ENCODE results near the gene ZNF831. TPM values are rescaled to one million over a fixed set of nuclear protein-coding genes. Genes with fewer than 3 reads are reported as not detected.

ZNF831 gene
- total RNA-seq, 3 donors from 2014 or later (not counting 1 experiment from before 2014, with no cell fraction given) = 24.8 to 42.0 (median 40.2) TPM

DNA sequence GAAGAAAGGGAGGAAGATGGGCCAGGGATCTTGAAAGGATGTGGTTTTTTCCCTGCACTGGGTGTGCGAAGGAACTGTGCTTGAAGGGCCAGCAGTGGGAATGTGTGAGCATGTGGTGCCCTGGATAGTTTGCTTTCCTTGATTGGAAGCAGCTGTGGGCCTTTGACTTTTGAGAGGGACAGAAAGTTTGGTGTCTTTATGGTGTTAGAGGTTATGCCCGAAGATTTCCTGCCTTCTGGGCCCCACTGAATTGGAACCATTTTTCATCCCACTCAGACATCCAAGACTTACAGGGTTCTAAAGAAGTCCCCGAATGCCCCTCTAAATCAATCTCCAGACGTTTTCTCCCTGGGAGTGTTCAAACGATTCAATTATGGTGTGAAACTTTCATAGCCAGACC, 113.3 kb downstream of the ZNF831 start:
- ATAC-seq (no peak), DNase-seq (no peak)
- 53% methylated on average over 4 of the region's 5 CpGs for WGBS (ENCODE audit: insufficient coverage)
- peaks cover 21 to 22% of the 10 kb centered on the region in 2 donors for H3K4me1 Mint-ChIP-seq
- no peaks in the 10 kb centered on the region for H3K9me3 Mint-ChIP-seq
- Histone ChIP-seq H3K4me1 (ENCODE audit: control insufficient read depth, insufficient read depth, low read length) (peaks cover 13% of the 10 kb centered on the region), H3K27me3 (ENCODE audit: control insufficient read depth, insufficient read depth, low read length) (peaks cover 2% of the 10 kb centered on the region), H3K36me3 (ENCODE audit: control insufficient read depth, insufficient read depth, low read length) (no peaks in the 10 kb centered on the region), H3K27ac (ENCODE audit: low read length) (no peak overlapping the region), H3K9me3 (ENCODE audit: control insufficient read depth, insufficient read depth, low read length) (no peaks in the 10 kb centered on the region), H3K4me3 (ENCODE audit: low read length) (no peak overlapping the region)
- H3K36me3 Mint-ChIP-seq = no peaks in the 10 kb centered on the region
- TF ChIP-seq, protein P1, sequence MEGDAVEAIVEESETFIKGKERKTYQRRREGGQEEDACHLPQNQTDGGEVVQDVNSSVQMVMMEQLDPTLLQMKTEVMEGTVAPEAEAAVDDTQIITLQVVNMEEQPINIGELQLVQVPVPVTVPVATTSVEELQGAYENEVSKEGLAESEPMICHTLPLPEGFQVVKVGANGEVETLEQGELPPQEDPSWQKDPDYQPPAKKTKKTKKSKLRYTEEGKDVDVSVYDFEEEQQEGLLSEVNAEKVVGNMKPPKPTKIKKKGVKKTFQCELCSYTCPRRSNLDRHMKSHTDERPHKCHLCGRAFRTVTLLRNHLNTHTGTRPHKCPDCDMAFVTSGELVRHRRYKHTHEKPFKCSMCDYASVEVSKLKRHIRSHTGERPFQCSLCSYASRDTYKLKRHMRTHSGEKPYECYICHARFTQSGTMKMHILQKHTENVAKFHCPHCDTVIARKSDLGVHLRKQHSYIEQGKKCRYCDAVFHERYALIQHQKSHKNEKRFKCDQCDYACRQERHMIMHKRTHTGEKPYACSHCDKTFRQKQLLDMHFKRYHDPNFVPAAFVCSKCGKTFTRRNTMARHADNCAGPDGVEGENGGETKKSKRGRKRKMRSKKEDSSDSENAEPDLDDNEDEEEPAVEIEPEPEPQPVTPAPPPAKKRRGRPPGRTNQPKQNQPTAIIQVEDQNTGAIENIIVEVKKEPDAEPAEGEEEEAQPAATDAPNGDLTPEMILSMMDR (IDR thresholded peaks at IDR 0.05) = no peak
- no peak overlapping the region for H3K27ac Mint-ChIP-seq
- peaks cover 14 to 18% of the 10 kb centered on the region in 2 donors for H3K27me3 Mint-ChIP-seq (ENCODE audit: low read depth in 2 of 2)
- H3K4me3 Mint-ChIP-seq = no peak overlapping the region
- intact Hi-C loops (cut with micrococcal nuclease) = no loop called here

DNA sequence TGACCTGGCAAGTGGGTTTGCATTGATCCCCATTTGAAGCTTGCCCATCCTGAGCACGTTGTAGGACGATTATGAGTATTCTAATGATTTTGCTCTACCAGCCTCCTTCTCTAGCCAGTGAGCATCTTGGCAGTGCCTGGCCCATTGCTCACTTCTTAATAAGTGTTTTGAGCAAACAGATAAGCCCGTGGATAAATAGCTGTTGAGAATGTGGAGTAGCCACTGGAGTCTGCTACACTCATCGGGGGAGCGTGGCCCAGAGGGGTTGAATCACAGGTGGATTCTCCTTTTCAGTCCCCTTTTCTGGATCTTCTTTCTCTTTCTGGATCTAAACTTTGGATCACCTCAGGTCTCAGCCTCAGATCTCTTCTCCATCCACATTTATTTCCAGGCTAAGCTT, 120.8 kb downstream of the ZNF831 start:
- no peak overlapping the region for H3K27ac ChIP-seq (ENCODE audit: low read length)
- TF ChIP-seq, protein P1 (IDR thresholded peaks at IDR 0.05) = no peak
- no peaks in the 10 kb centered on the region for H3K9me3 ChIP-seq (ENCODE audit: control insufficient read depth, insufficient read depth, low read length)
- 83% methylated on average over 5 of the region's 5 CpGs for WGBS (ENCODE audit: insufficient coverage)
- Mint-ChIP-seq H3K27me3 (ENCODE audit: low read depth in 2 of 2) (peaks cover 6 to 37% of the 10 kb centered on the region in 2 donors), H3K4me1 (no peaks in the 10 kb centered on the region), H3K27ac (no peak overlapping the region), H3K4me3 (no peak overlapping the region), H3K36me3 (no peaks in the 10 kb centered on the region), H3K9me3 (no peaks in the 10 kb centered on the region)
- DNase-seq (no peak), ATAC-seq (no peak)
- H3K27me3 ChIP-seq (ENCODE audit: control insufficient read depth, insufficient read depth, low read length) = no peaks in the 10 kb centered on the region
- intact Hi-C loops (cut with micrococcal nuclease) = no loop called here
- no peaks in the 10 kb centered on the region for H3K4me1 ChIP-seq (ENCODE audit: control insufficient read depth, insufficient read depth, low read length)
- H3K36me3 ChIP-seq (ENCODE audit: control insufficient read depth, insufficient read depth, low read length) = no peaks in the 10 kb centered on the region
- no peak overlapping the region for H3K4me3 ChIP-seq (ENCODE audit: low read length)

DNA sequence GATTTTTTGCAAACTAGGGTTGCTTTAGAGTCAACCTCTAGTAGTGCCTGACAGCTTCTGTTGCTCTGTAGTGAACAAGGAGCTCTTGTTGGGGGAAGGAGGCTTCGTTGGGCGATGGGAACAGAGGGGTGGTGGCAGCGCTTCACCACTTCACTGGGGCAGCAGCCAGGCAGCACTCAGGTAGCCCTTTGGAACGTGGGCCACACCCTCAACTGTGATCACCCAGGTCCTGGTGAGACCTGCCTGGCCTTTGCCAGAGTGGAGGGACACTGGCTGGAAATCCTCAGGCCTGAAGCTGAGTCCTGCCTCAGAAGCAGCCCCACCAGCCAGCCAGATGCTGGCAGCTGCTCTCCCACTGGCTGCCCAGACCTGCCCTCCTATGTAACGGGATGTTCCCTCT, 126.4 kb downstream of the ZNF831 start:
- Histone ChIP-seq H3K27me3 (ENCODE audit: control insufficient read depth, insufficient read depth, low read length) (no peaks in the 10 kb centered on the region), H3K9me3 (ENCODE audit: control insufficient read depth, insufficient read depth, low read length) (no peaks in the 10 kb centered on the region), H3K36me3 (ENCODE audit: control insufficient read depth, insufficient read depth, low read length) (no peaks in the 10 kb centered on the region), H3K27ac (ENCODE audit: low read length) (no peak overlapping the region), H3K4me1 (ENCODE audit: control insufficient read depth, insufficient read depth, low read length) (no peaks in the 10 kb centered on the region), H3K4me3 (ENCODE audit: low read length) (no peak overlapping the region)
- intact Hi-C loops (cut with micrococcal nuclease) = no loop called here
- 76% methylated on average over 5 of the region's 5 CpGs for WGBS (ENCODE audit: insufficient coverage)
- no peaks in the 10 kb centered on the region for H3K9me3 Mint-ChIP-seq
- peaks cover 6 to 7% of the 10 kb centered on the region in 2 donors for H3K4me1 Mint-ChIP-seq
- no peak overlapping the region for H3K27ac Mint-ChIP-seq
- no peak overlapping the region for H3K4me3 Mint-ChIP-seq
- peaks cover 4 to 15% of the 10 kb centered on the region in 2 donors for H3K27me3 Mint-ChIP-seq (ENCODE audit: low read depth in 2 of 2)
- ATAC-seq (no peak), DNase-seq (no peak)
- H3K36me3 Mint-ChIP-seq = no peaks in the 10 kb centered on the region
- TF ChIP-seq, protein P1 (IDR thresholded peaks at IDR 0.05) = no peak

DNA sequence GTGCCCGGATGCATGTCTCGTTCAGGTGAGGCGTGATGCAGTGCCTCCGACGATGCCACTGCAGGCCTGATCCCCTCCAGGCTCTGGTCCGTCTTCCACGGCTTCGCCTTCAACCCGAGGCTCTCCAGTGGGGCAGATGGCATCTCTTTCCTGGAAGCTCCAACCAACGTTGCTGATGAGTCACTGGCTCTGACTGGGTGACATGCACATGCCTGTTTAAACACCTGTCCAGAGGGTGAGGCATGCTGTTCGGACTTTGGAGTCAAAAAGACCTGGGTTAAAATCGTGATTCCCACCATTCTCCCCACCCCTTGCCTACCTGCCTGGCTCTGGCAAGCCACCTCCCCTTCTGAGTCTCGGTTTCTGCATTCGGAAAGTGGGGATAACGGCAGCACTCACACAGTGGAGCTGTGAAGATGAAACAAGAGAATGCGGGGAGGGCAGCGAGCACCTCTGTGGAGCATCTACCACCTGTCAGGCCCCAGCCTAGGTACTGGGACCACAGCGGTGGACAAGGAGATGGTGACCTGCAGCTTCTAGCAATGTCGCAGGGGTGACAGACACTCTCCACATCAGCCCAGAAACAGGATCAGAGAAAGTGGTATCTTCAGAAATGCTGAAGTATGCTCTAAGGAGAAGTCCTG, 128.2 kb downstream of the ZNF831 start:
- no peaks in the 10 kb centered on the region for H3K36me3 Mint-ChIP-seq
- Histone ChIP-seq H3K27me3 (ENCODE audit: control insufficient read depth, insufficient read depth, low read length) (no peaks in the 10 kb centered on the region), H3K36me3 (ENCODE audit: control insufficient read depth, insufficient read depth, low read length) (no peaks in the 10 kb centered on the region), H3K9me3 (ENCODE audit: control insufficient read depth, insufficient read depth, low read length) (no peaks in the 10 kb centered on the region), H3K4me3 (ENCODE audit: low read length) (no peak overlapping the region), H3K27ac (ENCODE audit: low read length) (no peak overlapping the region), H3K4me1 (ENCODE audit: control insufficient read depth, insufficient read depth, low read length) (no peaks in the 10 kb centered on the region)
- WGBS (ENCODE audit: insufficient coverage) = 85% methylated on average over 19 of the region's 19 CpGs
- H3K4me3 Mint-ChIP-seq = no peak overlapping the region
- peaks cover 6 to 31% of the 10 kb centered on the region in 2 donors for H3K27me3 Mint-ChIP-seq (ENCODE audit: low read depth in 2 of 2)
- ATAC-seq = no peak
- peaks cover 6 to 7% of the 10 kb centered on the region in 2 donors for H3K4me1 Mint-ChIP-seq
- TF ChIP-seq, protein P1 (IDR thresholded peaks at IDR 0.05) = no peak
- no peak overlapping the region for H3K27ac Mint-ChIP-seq
- no peak for DNase-seq
- intact Hi-C loops (cut with micrococcal nuclease) = no loop called here
- H3K9me3 Mint-ChIP-seq = no peaks in the 10 kb centered on the region

Measured in natural killer cell (primary cell).